ENCODE data around the gene SIN3B. TPM values are rescaled to one million over a fixed set of nuclear protein-coding genes. Genes with fewer than 3 reads are reported as not detected.

Gene SIN3B
- total RNA-seq, 4 donors from 2014 or later: 38.1 to 294 (median 66.5) TPM

DNA sequence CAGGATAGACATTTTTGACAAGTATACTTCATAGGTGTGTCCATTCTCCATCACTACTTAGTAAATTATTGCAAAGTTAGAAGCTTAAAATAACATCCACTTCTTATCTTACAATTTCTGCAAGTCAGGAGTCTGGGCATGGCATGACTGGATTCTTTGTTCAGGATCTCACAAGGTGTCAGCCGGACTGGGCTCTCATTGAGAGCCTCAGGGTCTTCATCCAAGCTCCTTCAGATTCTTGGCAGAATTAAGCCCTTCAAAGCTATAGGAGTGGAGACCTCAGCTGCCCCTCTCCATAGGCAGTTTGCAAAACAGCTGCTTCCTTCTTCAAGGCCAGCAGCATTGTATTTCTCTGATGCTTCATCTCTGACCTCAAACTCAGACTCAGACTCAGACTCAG, 9.1 kb upstream of the SIN3B start:
- H3K27ac ChIP-seq: no peak overlapping the region
- in situ Hi-C loops (cut with MboI; ENCODE audit: low pct_ligation_motif_present in 1 of 4, low pct_unique_long_range_greater_than_20kb in 1 of 4, low sequenced_read_pairs in 3 of 4): no loop called here
- peaks cover 0 to 8% (median 7%) of the 10 kb centered on the region in 4 donors for H3K4me1 ChIP-seq
- WGBS, 2 donors (ENCODE audit: low coverage in 1 of 2): 73 to 100% methylated on average over 1 of the region's 1 CpG
- no peak for TF ChIP-seq POLR2A (IDR thresholded peaks at IDR 0.05)
- no peak for TF ChIP-seq POLR2AphosphoS5 (IDR thresholded peaks at IDR 0.05)
- TF ChIP-seq, protein P1, sequence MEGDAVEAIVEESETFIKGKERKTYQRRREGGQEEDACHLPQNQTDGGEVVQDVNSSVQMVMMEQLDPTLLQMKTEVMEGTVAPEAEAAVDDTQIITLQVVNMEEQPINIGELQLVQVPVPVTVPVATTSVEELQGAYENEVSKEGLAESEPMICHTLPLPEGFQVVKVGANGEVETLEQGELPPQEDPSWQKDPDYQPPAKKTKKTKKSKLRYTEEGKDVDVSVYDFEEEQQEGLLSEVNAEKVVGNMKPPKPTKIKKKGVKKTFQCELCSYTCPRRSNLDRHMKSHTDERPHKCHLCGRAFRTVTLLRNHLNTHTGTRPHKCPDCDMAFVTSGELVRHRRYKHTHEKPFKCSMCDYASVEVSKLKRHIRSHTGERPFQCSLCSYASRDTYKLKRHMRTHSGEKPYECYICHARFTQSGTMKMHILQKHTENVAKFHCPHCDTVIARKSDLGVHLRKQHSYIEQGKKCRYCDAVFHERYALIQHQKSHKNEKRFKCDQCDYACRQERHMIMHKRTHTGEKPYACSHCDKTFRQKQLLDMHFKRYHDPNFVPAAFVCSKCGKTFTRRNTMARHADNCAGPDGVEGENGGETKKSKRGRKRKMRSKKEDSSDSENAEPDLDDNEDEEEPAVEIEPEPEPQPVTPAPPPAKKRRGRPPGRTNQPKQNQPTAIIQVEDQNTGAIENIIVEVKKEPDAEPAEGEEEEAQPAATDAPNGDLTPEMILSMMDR (IDR thresholded peaks at IDR 0.05): no peak
- no peak for TF ChIP-seq EP300 (IDR thresholded peaks at IDR 0.05; ENCODE audit: low read depth)
- H3K4me3 ChIP-seq: no peak overlapping the region
- H3K27me3 ChIP-seq: no peaks in the 10 kb centered on the region
- intact Hi-C loops (cut with DNase I; ENCODE audit: low total_unique reads): no loop called here
- no peaks in the 10 kb centered on the region for H3K9me3 ChIP-seq
- DNase-seq: no peak
- no peaks in the 10 kb centered on the region for H3K36me3 ChIP-seq

DNA sequence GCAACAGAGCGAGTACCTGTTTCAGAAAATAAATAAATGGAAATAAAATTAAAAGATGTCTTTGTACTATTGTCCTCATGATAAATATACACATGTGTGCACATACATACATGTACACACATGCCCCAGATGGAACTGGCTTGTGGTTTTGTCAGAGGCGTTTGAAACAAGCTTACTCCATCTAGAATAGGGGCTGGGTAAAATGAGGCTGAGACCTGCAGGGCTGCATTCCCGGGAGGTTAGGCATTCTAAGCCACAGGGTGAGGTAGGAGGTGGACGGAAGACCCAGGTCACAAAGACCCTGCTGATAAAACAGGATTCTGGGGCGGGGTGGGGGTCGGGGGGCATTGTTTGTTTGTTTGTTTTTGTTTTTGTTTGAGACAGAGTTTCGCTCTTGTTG, 8.1 kb upstream of the SIN3B start:
- WGBS, 2 donors (ENCODE audit: low coverage in 1 of 2): 74 to 86% methylated on average over 6 to 7 of the region's 7 CpGs
- in situ Hi-C loops (cut with MboI; ENCODE audit: low pct_ligation_motif_present in 1 of 4, low pct_unique_long_range_greater_than_20kb in 1 of 4, low sequenced_read_pairs in 3 of 4) (no loop called here), intact Hi-C loops (cut with DNase I; ENCODE audit: low total_unique reads) (no loop called here)
- DNase-seq: no peak
- H3K27me3 ChIP-seq: no peaks in the 10 kb centered on the region
- H3K4me1 ChIP-seq: peaks cover 4 to 16% (median 8%) of the 10 kb centered on the region in 4 donors
- no peaks in the 10 kb centered on the region for H3K36me3 ChIP-seq
- no peaks in the 10 kb centered on the region for H3K9me3 ChIP-seq
- no peak overlapping the region for H3K27ac ChIP-seq
- no peak for TF ChIP-seq EP300 (IDR thresholded peaks at IDR 0.05; ENCODE audit: low read depth)
- no peak for TF ChIP-seq POLR2AphosphoS5 (IDR thresholded peaks at IDR 0.05)
- TF ChIP-seq POLR2A (IDR thresholded peaks at IDR 0.05): no peak
- H3K4me3 ChIP-seq: no peak overlapping the region

DNA sequence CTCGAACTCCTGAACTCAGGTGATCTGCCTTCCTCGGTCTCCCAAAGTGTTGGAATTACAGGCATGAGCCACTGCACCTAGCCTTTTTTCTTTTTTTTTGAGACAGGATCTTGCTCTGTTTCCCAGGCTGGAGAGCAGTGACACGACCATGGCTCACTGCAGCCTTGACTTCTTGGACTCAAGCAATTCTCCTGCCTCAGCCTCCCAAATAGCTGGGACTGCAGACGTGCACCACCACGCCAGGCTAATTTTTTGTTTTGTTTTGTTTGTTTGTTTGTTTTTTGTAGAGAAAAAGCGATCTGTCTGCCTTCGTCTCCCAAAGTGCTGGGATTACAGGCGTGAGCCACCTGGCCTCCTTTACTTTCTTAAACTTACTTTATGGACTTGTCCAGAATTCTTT, 6.5 kb upstream of the SIN3B start:
- intact Hi-C loops (cut with DNase I; ENCODE audit: low total_unique reads): no loop called here

GRCh38 chr19:16824658-16825311, 4.4 kb upstream of the SIN3B start:
- Histone ChIP-seq H3K27me3 (no peaks in the 10 kb centered on the region), H3K4me1 (peaks cover 4 to 20% (median 9%) of the 10 kb centered on the region in 4 donors), H3K4me3 (peak overlapping the region in 3 of 4 donors; percentile 6 to 34 (median 16)), H3K36me3 (no peaks in the 10 kb centered on the region), H3K9me3 (no peaks in the 10 kb centered on the region), H3K27ac (peak overlapping the region; percentile 58 to 68 (median 64))
- no peak for TF ChIP-seq POLR2AphosphoS5 (IDR thresholded peaks at IDR 0.05)
- TF ChIP-seq POLR2A (IDR thresholded peaks at IDR 0.05): no peak
- TF ChIP-seq, protein P1 (IDR thresholded peaks at IDR 0.05): no peak
- no peak for TF ChIP-seq EP300 (IDR thresholded peaks at IDR 0.05; ENCODE audit: low read depth)
- no peak for DNase-seq
- intact Hi-C loops (cut with DNase I; ENCODE audit: low total_unique reads) (no loop called here), in situ Hi-C loops (cut with MboI; ENCODE audit: low pct_ligation_motif_present in 1 of 4, low pct_unique_long_range_greater_than_20kb in 1 of 4, low sequenced_read_pairs in 3 of 4) (no loop called here)
- WGBS, 2 donors (ENCODE audit: low coverage in 1 of 2): 3 to 28% methylated on average over 5 to 11 of the region's 11 CpGs

More for the DNA sequence above, 6.5 kb upstream of the SIN3B start:
- Histone ChIP-seq H3K9me3 (no peaks in the 10 kb centered on the region), H3K36me3 (no peaks in the 10 kb centered on the region), H3K27ac (no peak overlapping the region), H3K4me3 (no peak overlapping the region), H3K4me1 (peaks cover 4 to 16% (median 8%) of the 10 kb centered on the region in 4 donors), H3K27me3 (no peaks in the 10 kb centered on the region)
- no peak for DNase-seq
- WGBS, 2 donors (ENCODE audit: low coverage in 1 of 2): 56 to 79% methylated on average over 5 to 8 of the region's 8 CpGs
- TF ChIP-seq POLR2A (IDR thresholded peaks at IDR 0.05) (no peak), EP300 (IDR thresholded peaks at IDR 0.05; ENCODE audit: low read depth) (no peak)
- TF ChIP-seq, protein P1 (IDR thresholded peaks at IDR 0.05): no peak
- in situ Hi-C loops (cut with MboI; ENCODE audit: low pct_ligation_motif_present in 1 of 4, low pct_unique_long_range_greater_than_20kb in 1 of 4, low sequenced_read_pairs in 3 of 4): no loop called here

All from transverse colon (tissue), 4 donors.